RPMI7951 (cell line): ENCODE measurements around the gene GTF2F1. TPM values are rescaled to one million over a fixed set of nuclear protein-coding genes. Genes with fewer than 3 reads are reported as not detected.
"Not testable (repeated sequence)": the region's sequence is repeated elsewhere in the genome, so short reads cannot be mapped to it uniquely, and the experiment has no call there.

Source experiments
- DNase-seq: peaks from one replicate; pipeline ENCODE4 v3.0.0-alpha.2; 2012; ENCODE audit warnings: low read depth
- total RNA-seq: library from RNA; depleted of rRNA; stranded (reverse); fragments of >200 nt; shearing (Covaris generic); gene quantifications from 2 replicates; pipeline ENCODE4 v1.2.3, GENCODE V29; 2014; rRNA removed

The GTF2F1 gene
- total RNA-seq, 1 experiment from 2014 or later, result 33.8 TPM

- DNase-seq, result not testable (repeated sequence)
These were observed 37.5 kb downstream of the GTF2F1 start for GRCh38 chr19:6355321-6356040.

- DNase-seq, result no peak
These were observed 38.8 kb downstream of the GTF2F1 start for GRCh38 chr19:6354098-6354674.

- no peak for DNase-seq
These were observed 40.4 kb downstream of the GTF2F1 start for GRCh38 chr19:6352381-6353165.

GRCh38 chr19:6350688-6351087 lies 42.3 kb downstream of the GTF2F1 start:
- no peak for DNase-seq

GRCh38 chr19:6349271-6349670 lies 43.7 kb downstream of the GTF2F1 start:
- DNase-seq, result not testable (repeated sequence)

GRCh38 chr19:6343462-6343861 lies 49.5 kb downstream of the GTF2F1 start:
- no peak for DNase-seq

- no peak for DNase-seq
These were observed 52.3 kb downstream of the GTF2F1 start for GRCh38 chr19:6340493-6341201.

GRCh38 chr19:6334490-6335285 lies 58.3 kb downstream of the GTF2F1 start:
- no peak for DNase-seq

GRCh38 chr19:6333439-6333838 lies 59.5 kb downstream of the GTF2F1 start, which contains the start of gene ACER1:
Gene ACER1 (minus strand): TSS chr19:6333612. CDS start chr19:6333551, 61 bp downstream.
- no peak for DNase-seq

Other genes starting within 250 kb of the GTF2F1 start
- gene MLLT1, start 113.2 kb downstream of the GTF2F1 start, total RNA-seq, result 7.8 and 8.8 TPM in 2 replicates
- gene ACER1, start 59.6 kb downstream of the GTF2F1 start, total RNA-seq, result not detected in 2 replicates
- 111 and 175 TPM in 2 replicates for gene CLPP, start 31.6 kb downstream of the GTF2F1 start, total RNA-seq
- 51.8 and 57.9 TPM in 2 replicates for gene ALKBH7, start 20.4 kb downstream of the GTF2F1 start, total RNA-seq
- gene PSPN, start 17.2 kb downstream of the GTF2F1 start, total RNA-seq, result 0.84 and 1.4 TPM in 2 replicates
- gene KHSRP, start 31.6 kb upstream of the GTF2F1 start, total RNA-seq, result 43.1 and 54.0 TPM in 2 replicates
- not detected in 2 replicates for gene SLC25A41, start 40.6 kb upstream of the GTF2F1 start, total RNA-seq
- 17.5 and 20.7 TPM in 2 replicates for gene SLC25A23, start 66.6 kb upstream of the GTF2F1 start, total RNA-seq
- gene CRB3, start 71.1 kb upstream of the GTF2F1 start, total RNA-seq, result not detected in 2 replicates
- not detected in 2 replicates for gene DENND1C, start 88.6 kb upstream of the GTF2F1 start, total RNA-seq
- 0.20 TPM in 1 of 2 replicates, not detected in the other for gene TUBB4A, start 109.1 kb upstream of the GTF2F1 start, total RNA-seq
- 0.29 and 0.96 TPM in 2 replicates for gene TNFSF9, start 137.9 kb upstream of the GTF2F1 start, total RNA-seq
- gene CD70, start 198.0 kb upstream of the GTF2F1 start, total RNA-seq, result 0.39 and 1.2 TPM in 2 replicates